MM.1S (cell line): ENCODE data around the gene RMND5A.

Source experiments
- CTCF ChIP-seq: fragments of 300-600 bp; sonication (generic); IDR thresholded peaks from 2 replicates; pipeline ENCODE4 v1.5.1; 2016; ENCODE audit warnings: antibody characterized with exemption, low read length, mixed read lengths
- EZH2 ChIP-seq: fragments of 300-600 bp; sonication (generic); optimal IDR thresholded peaks from 2 replicates; pipeline ENCODE3; 2017; ENCODE audit warnings: low read depth, mild to moderate bottlenecking, antibody characterized with exemption, low read length, mixed read lengths
- EZH2phosphoT487 ChIP-seq: fragments of 300-600 bp; sonication (generic); IDR thresholded peaks from 2 replicates; pipeline ENCODE4 v1.6.1; 2018; ENCODE audit warnings: antibody characterized with exemption, low read length

- TF ChIP-seq CTCF (no peak), EZH2 (no peak), EZH2phosphoT487 (no peak)
Observed at GRCh38 chr2:86770816-86771301, 50.8 kb downstream of the RMND5A start.
